SK-N-SH treated with all-trans-retinoic acid at 6 μM for 48 hours (cell line): ENCODE measurements around the gene RECK.

Experiments used
- ARNTL ChIP-seq: fragments of 450-650 bp; formaldehyde crosslinking; IDR thresholded peaks from 2 replicates; pipeline ENCODE4 v1.5.0; 2020; ENCODE audit warnings: low read depth, mild to moderate bottlenecking, moderate library complexity, borderline replicate concordance
- TF ChIP-seq, protein P1 (sequence below): fragments of 250-450 bp; sonication (Bioruptor Pico); IDR thresholded peaks from 2 replicates; pipeline ENCODE4 v1.5.0; 2020; ENCODE audit warnings: mild to moderate bottlenecking, moderate library complexity

DNA sequence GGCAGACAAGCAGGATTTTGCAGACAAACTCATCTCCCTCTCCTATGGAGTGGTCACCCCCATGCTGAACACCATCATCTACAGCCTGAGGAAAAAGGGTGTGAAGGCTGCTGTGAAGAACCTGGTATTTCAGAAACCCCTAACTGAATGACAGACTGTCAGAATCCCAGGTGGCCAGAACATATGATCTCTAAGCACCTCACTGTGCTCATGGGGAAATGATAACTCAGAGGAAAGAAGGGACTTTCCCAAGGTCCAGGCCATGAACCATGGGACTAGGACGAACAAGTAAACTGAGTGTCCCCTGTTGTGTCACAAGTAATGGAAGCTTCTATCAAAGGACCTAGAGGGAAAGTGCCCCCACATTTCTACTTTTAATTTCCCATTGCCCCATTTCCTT lies 14.7 kb upstream of the RECK start:
- TF ChIP-seq ARNTL, result no peak
- TF ChIP-seq, protein P1, sequence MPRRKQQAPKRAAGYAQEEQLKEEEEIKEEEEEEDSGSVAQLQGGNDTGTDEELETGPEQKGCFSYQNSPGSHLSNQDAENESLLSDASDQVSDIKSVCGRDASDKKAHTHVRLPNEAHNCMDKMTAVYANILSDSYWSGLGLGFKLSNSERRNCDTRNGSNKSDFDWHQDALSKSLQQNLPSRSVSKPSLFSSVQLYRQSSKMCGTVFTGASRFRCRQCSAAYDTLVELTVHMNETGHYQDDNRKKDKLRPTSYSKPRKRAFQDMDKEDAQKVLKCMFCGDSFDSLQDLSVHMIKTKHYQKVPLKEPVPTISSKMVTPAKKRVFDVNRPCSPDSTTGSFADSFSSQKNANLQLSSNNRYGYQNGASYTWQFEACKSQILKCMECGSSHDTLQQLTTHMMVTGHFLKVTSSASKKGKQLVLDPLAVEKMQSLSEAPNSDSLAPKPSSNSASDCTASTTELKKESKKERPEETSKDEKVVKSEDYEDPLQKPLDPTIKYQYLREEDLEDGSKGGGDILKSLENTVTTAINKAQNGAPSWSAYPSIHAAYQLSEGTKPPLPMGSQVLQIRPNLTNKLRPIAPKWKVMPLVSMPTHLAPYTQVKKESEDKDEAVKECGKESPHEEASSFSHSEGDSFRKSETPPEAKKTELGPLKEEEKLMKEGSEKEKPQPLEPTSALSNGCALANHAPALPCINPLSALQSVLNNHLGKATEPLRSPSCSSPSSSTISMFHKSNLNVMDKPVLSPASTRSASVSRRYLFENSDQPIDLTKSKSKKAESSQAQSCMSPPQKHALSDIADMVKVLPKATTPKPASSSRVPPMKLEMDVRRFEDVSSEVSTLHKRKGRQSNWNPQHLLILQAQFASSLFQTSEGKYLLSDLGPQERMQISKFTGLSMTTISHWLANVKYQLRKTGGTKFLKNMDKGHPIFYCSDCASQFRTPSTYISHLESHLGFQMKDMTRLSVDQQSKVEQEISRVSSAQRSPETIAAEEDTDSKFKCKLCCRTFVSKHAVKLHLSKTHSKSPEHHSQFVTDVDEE (CRISPR knock-in tag), result no peak
